MM.1S (cell line): Measurements from ENCODE around the gene SPPL3.

ENCODE experiments used
- DNase-seq: peaks from one replicate; pipeline ENCODE4 v3.0.0-alpha.2; 2015
- H2AFZ ChIP-seq: fragments of 300-600 bp; sonication (generic); 2 replicates; pipeline ENCODE4 v1.6.0; 2016; ENCODE audit warnings: antibody characterized with exemption, low read length
- H3F3A ChIP-seq: fragments of 300-600 bp; sonication (generic); 2 replicates; pipeline ENCODE4 v1.6.1; 2016; ENCODE audit warnings: mild to moderate bottlenecking, antibody characterized with exemption, low read length, moderate library complexity, mixed read lengths; ENCODE audit not compliant: insufficient read depth
- H3K27ac ChIP-seq: fragments of 300-600 bp; sonication (generic); 2 replicates; pipeline ENCODE4 v1.5.1; 2016; ENCODE audit warnings: mild to moderate bottlenecking, low read length
- H3K27me3 ChIP-seq: fragments of 300-600 bp; sonication (generic); replicated peaks from 2 replicates; pipeline ENCODE4 v1.6.0; 2016; ENCODE audit warnings: low read length; ENCODE audit not compliant: insufficient read depth
- H3K36me3 ChIP-seq: fragments of 300-600 bp; sonication (generic); replicated peaks from 2 replicates; pipeline ENCODE4 v1.6.1; 2016; ENCODE audit warnings: mild to moderate bottlenecking, low read length, mixed read lengths; ENCODE audit not compliant: insufficient read depth
- H3K4me1 ChIP-seq: fragments of 300-600 bp; sonication (generic); 2 replicates; pipeline ENCODE4 v1.6.1; 2016; ENCODE audit warnings: low read length, mixed read lengths
- H3K4me2 ChIP-seq: fragments of 300-600 bp; sonication (generic); 2 replicates; pipeline ENCODE4 v1.6.0; 2016; ENCODE audit warnings: low read depth, low read length
- H3K4me3 ChIP-seq: fragments of 300-600 bp; sonication (generic); 2 replicates; pipeline ENCODE4 v1.5.1; 2016; ENCODE audit warnings: low read length, mixed read lengths
- H3K79me2 ChIP-seq: fragments of 300-600 bp; sonication (generic); 2 replicates; pipeline ENCODE4 v1.6.1; 2016; ENCODE audit warnings: mixed run types, low read length, mixed read lengths
- H3K9ac ChIP-seq: fragments of 300-600 bp; sonication (generic); 2 replicates; pipeline ENCODE4 v1.6.1; 2016; ENCODE audit warnings: low read length, mixed read lengths
- H3K9me2 ChIP-seq: fragments of 300-600 bp; sonication (generic); replicated peaks from 2 replicates; pipeline ENCODE4 v1.6.1; 2016; ENCODE audit warnings: mild to moderate bottlenecking, low read length, mixed read lengths; ENCODE audit not compliant: insufficient read depth
- H3K9me3 ChIP-seq: fragments of 300-600 bp; sonication (generic); replicated peaks from 2 replicates; pipeline ENCODE4 v1.6.1; 2016; ENCODE audit warnings: mild to moderate bottlenecking, low read length, mixed read lengths; ENCODE audit not compliant: insufficient read depth
- H4K20me1 ChIP-seq: fragments of 300-600 bp; sonication (generic); 2 replicates; pipeline ENCODE4 v1.6.1; 2016; ENCODE audit warnings: mild to moderate bottlenecking, low read length, moderate library complexity, mixed read lengths; ENCODE audit not compliant: insufficient read depth
- CTCF ChIP-seq: fragments of 300-600 bp; sonication (generic); IDR thresholded peaks from 2 replicates; pipeline ENCODE4 v1.5.1; 2016; ENCODE audit warnings: antibody characterized with exemption, low read length, mixed read lengths
- EZH2 ChIP-seq: fragments of 300-600 bp; sonication (generic); optimal IDR thresholded peaks from 2 replicates; pipeline ENCODE3; 2017; ENCODE audit warnings: low read depth, mild to moderate bottlenecking, antibody characterized with exemption, low read length, mixed read lengths
- EZH2phosphoT487 ChIP-seq: fragments of 300-600 bp; sonication (generic); IDR thresholded peaks from 2 replicates; pipeline ENCODE4 v1.6.1; 2018; ENCODE audit warnings: antibody characterized with exemption, low read length

SPPL3 gene

GRCh38 chr12:120763250-120763649 is 140.9 kb downstream of the SPPL3 start:
- Histone ChIP-seq H3K9me2 (no peaks in the 10 kb centered on the region), H3K4me2 (no peak overlapping the region), H4K20me1 (no peaks in the 10 kb centered on the region), H3K4me3 (no peak overlapping the region), H3K4me1 (no peaks in the 10 kb centered on the region), H3K9ac (no peak overlapping the region), H3K27me3 (no peaks in the 10 kb centered on the region), H3K36me3 (no peaks in the 10 kb centered on the region), H3K9me3 (no peaks in the 10 kb centered on the region), H3K27ac (no peak overlapping the region), H3K79me2 (no peaks in the 10 kb centered on the region), H2AFZ (no peak overlapping the region), H3F3A (no peaks in the 10 kb centered on the region)
- no peak for TF ChIP-seq EZH2phosphoT487
- TF ChIP-seq EZH2: no peak
- TF ChIP-seq CTCF: no peak
- no peak for DNase-seq

- H4K20me1 ChIP-seq: no peaks in the 10 kb centered on the region
Measured at GRCh38 chr12:120762086-120762485, 142.1 kb downstream of the SPPL3 start.

GRCh38 chr12:120761519-120761934 is 142.6 kb downstream of the SPPL3 start:
- no peaks in the 10 kb centered on the region for H4K20me1 ChIP-seq
- no peaks in the 10 kb centered on the region for H3K79me2 ChIP-seq
- no peaks in the 10 kb centered on the region for H3K36me3 ChIP-seq
- H3K27ac ChIP-seq: no peak overlapping the region
- H3K9me3 ChIP-seq: no peaks in the 10 kb centered on the region
- H3K4me1 ChIP-seq: no peaks in the 10 kb centered on the region
- TF ChIP-seq EZH2: no peak
- TF ChIP-seq CTCF: no peak
- no peak for TF ChIP-seq EZH2phosphoT487
- no peak overlapping the region for H3K4me3 ChIP-seq
- no peak overlapping the region for H3K4me2 ChIP-seq
- H3F3A ChIP-seq: no peaks in the 10 kb centered on the region
- H3K9me2 ChIP-seq: no peaks in the 10 kb centered on the region
- no peak overlapping the region for H3K9ac ChIP-seq
- H3K27me3 ChIP-seq: no peaks in the 10 kb centered on the region
- no peak overlapping the region for H2AFZ ChIP-seq
- DNase-seq: no peak

More at GRCh38 chr12:120762086-120762485, 142.1 kb downstream of the SPPL3 start:
- TF ChIP-seq CTCF (no peak), EZH2phosphoT487 (no peak), EZH2 (no peak)
- Histone ChIP-seq H3K9me3 (no peaks in the 10 kb centered on the region), H2AFZ (no peak overlapping the region), H3K9ac (no peak overlapping the region), H3K4me3 (no peak overlapping the region), H3K36me3 (no peaks in the 10 kb centered on the region), H3K27ac (no peak overlapping the region), H3K79me2 (no peaks in the 10 kb centered on the region), H3K27me3 (no peaks in the 10 kb centered on the region), H3F3A (no peaks in the 10 kb centered on the region), H3K4me2 (no peak overlapping the region), H3K4me1 (no peaks in the 10 kb centered on the region), H3K9me2 (no peaks in the 10 kb centered on the region)
- DNase-seq: no peak
